HepG2 (cell line): Measurements from ENCODE around the gene TSNAXIP1. TPM values are rescaled to one million over a fixed set of nuclear protein-coding genes. Genes with fewer than 3 reads are reported as not detected.

Experiments used
- ARID3A ChIP-seq: IDR thresholded peaks from 2 replicates; pipeline ENCODE4 v1.6.1; 2012; ENCODE audit warnings: low read depth, low read length, improper control_type of control experiment
- EZH2 ChIP-seq: conservative IDR thresholded peaks from 2 replicates; pipeline ENCODE4 v1.6.1; 2012; ENCODE audit warnings: mild to moderate bottlenecking, low read depth, low read length, moderate library complexity
- HOMEZ ChIP-seq: IDR thresholded peaks from 2 replicates; pipeline ENCODE4 v1.6.1; 2016; ENCODE audit warnings: low read depth
- KLF12 ChIP-seq: sonication (generic); formaldehyde crosslinking; IDR thresholded peaks from 2 replicates; pipeline ENCODE4 v1.4.0; 2020; ENCODE audit warnings: missing genetic modification reagents, borderline replicate concordance
- PHF8 ChIP-seq: sonication (generic); formaldehyde crosslinking; IDR thresholded peaks from 2 replicates; pipeline ENCODE4 v1.5.0; 2020; ENCODE audit warnings: missing genetic modification reagents
- PITX1 ChIP-seq: sonication (generic); formaldehyde crosslinking; IDR thresholded peaks from 2 replicates; pipeline ENCODE4 v1.5.1; 2020; ENCODE audit warnings: mild to moderate bottlenecking, missing genetic modification reagents
- REL ChIP-seq: sonication (generic); formaldehyde crosslinking; conservative IDR thresholded peaks from 2 replicates; pipeline ENCODE4 v1.8.0; 2022; ENCODE audit warnings: mild to moderate bottlenecking, missing genetic modification reagents, moderate library complexity
- USF2 ChIP-seq, 2 experiments: sonication (generic) in 1 of 2; formaldehyde crosslinking in 1 of 2; IDR thresholded peaks; 2 replicates each; pipeline versions ENCODE4 v1.5.1 to v1.6.1; 2011 to 2020; ENCODE audit warnings: borderline replicate concordance in 1 of 2, low read depth in 1 of 2, low read length in 1 of 2, mild to moderate bottlenecking in 1 of 2, missing genetic modification reagents in 1 of 2, moderate library complexity in 1 of 2
- ZNF282 ChIP-seq: fragments of 450-650 bp; IDR thresholded peaks from 2 replicates; pipeline ENCODE4 v1.6.1; 2018; ENCODE audit not compliant: partially characterized antibody
- ZNF652 ChIP-seq: IDR thresholded peaks from 2 replicates; pipeline ENCODE4 v1.6.1; 2016; ENCODE audit warnings: low read depth, borderline replicate concordance
- ZNF883 ChIP-seq: sonication (generic); formaldehyde crosslinking; IDR thresholded peaks from 2 replicates; pipeline ENCODE4 v1.5.1; 2020; ENCODE audit warnings: mild to moderate bottlenecking, missing genetic modification reagents; ENCODE audit errors: not compliant biosample characterization
- ZSCAN9 ChIP-seq: IDR thresholded peaks from 2 replicates; pipeline ENCODE4 v1.6.1; 2016; ENCODE audit warnings: borderline replicate concordance
- polyA plus RNA-seq, 8 experiments: library from polyadenylated mRNA; depleted of rRNA in 3 of 8; stranded (reverse) in 7 of 8; unstranded in 1 of 8; fragments of >200 nt; fragmentation: Illumina TruSeq in 4 of 8; extraction: Trizol in 4 of 8; gene quantifications; 2 replicates each; pipeline versions ENCODE4 v1.2.1 to v1.2.3, GENCODE V29; 2011 to 2016; ENCODE audit warnings: low read depth in 4 of 8, missing spikeins in 1 of 8, mixed read lengths in 1 of 8; ENCODE audit not compliant: insufficient read depth in 1 of 8
- total RNA-seq, 5 experiments: library from RNA; depleted of rRNA; stranded (reverse); fragments of >200 nt; fragmentation: Illumina TruSeq; extraction: Trizol; gene quantifications; 2 replicates each; pipeline ENCODE4 v1.2.3, GENCODE V29; 2016; ENCODE audit warnings: low read depth in 1 of 5
- TF ChIP-seq, protein P1 (sequence below): sonication (generic); formaldehyde crosslinking; IDR thresholded peaks from 2 replicates; pipeline ENCODE4 v1.5.0; 2020; ENCODE audit warnings: mild to moderate bottlenecking, missing genetic modification reagents, borderline replicate concordance
- TF ChIP-seq, protein P2 (sequence below): IDR thresholded peaks from 2 replicates; pipeline ENCODE4 v1.6.1; 2016; ENCODE audit warnings: control low read depth
- TF ChIP-seq, protein P3 (sequence below): IDR thresholded peaks from 2 replicates; pipeline ENCODE4 v1.6.1; 2016
- TF ChIP-seq, protein P4 (sequence below): sonication (generic); formaldehyde crosslinking; IDR thresholded peaks from 2 replicates; pipeline ENCODE4 v1.4.0; 2020; ENCODE audit warnings: mild to moderate bottlenecking, missing genetic modification reagents

The TSNAXIP1 gene
- total and polyA plus RNA-seq, 2 of the 13 experiments (the other 11 are each of a cell fraction or from before 2014, with no cell fraction given): 0.37 to 0.86 TPM

GRCh38 chr16:67806428-67807147 lies at the start of gene TSNAXIP1, which contains the start of gene RANBP10 (continued):
- TF ChIP-seq, protein P1, sequence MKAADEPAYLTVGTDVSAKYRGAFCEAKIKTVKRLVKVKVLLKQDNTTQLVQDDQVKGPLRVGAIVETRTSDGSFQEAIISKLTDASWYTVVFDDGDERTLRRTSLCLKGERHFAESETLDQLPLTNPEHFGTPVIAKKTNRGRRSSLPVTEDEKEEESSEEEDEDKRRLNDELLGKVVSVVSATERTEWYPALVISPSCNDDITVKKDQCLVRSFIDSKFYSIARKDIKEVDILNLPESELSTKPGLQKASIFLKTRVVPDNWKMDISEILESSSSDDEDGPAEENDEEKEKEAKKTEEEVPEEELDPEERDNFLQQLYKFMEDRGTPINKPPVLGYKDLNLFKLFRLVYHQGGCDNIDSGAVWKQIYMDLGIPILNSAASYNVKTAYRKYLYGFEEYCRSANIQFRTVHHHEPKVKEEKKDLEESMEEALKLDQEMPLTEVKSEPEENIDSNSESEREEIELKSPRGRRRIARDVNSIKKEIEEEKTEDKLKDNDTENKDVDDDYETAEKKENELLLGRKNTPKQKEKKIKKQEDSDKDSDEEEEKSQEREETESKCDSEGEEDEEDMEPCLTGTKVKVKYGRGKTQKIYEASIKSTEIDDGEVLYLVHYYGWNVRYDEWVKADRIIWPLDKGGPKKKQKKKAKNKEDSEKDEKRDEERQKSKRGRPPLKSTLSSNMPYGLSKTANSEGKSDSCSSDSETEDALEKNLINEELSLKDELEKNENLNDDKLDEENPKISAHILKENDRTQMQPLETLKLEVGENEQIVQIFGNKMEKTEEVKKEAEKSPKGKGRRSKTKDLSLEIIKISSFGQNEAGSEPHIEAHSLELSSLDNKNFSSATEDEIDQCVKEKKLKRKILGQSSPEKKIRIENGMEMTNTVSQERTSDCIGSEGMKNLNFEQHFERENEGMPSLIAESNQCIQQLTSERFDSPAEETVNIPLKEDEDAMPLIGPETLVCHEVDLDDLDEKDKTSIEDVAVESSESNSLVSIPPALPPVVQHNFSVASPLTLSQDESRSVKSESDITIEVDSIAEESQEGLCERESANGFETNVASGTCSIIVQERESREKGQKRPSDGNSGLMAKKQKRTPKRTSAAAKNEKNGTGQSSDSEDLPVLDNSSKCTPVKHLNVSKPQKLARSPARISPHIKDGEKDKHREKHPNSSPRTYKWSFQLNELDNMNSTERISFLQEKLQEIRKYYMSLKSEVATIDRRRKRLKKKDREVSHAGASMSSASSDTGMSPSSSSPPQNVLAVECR (CRISPR knock-in tag): peak; percentile 97; the same call in 1 of the 2 replicates
- TF ChIP-seq USF2 (IDR thresholded peaks at IDR 0.05; ENCODE audit: low read depth, low read length) (no peak), USF2 (CRISPR knock-in tag; IDR thresholded peaks at IDR 0.05; ENCODE audit: borderline replicate concordance) (no peak), ZNF282 (no peak), REL (CRISPR knock-in tag) (no peak; the same call in 1 of the 2 replicates), PHF8 (CRISPR knock-in tag) (peak; percentile 82), PITX1 (CRISPR knock-in tag) (no peak; the same call in 1 of the 2 replicates), ZSCAN9 (CRISPR knock-in tag) (peak; percentile 56), KLF12 (CRISPR knock-in tag) (no peak; the same call in 1 of the 2 replicates), ARID3A (no peak), ZNF652 (CRISPR knock-in tag) (no peak), EZH2 (no peak), HOMEZ (CRISPR knock-in tag) (no peak), ZNF883 (CRISPR knock-in tag) (peak; percentile 78)
- TF ChIP-seq, protein P2, sequence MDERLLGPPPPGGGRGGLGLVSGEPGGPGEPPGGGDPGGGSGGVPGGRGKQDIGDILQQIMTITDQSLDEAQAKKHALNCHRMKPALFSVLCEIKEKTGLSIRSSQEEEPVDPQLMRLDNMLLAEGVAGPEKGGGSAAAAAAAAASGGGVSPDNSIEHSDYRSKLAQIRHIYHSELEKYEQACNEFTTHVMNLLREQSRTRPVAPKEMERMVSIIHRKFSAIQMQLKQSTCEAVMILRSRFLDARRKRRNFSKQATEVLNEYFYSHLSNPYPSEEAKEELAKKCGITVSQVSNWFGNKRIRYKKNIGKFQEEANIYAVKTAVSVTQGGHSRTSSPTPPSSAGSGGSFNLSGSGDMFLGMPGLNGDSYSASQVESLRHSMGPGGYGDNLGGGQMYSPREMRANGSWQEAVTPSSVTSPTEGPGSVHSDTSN (CRISPR knock-in tag): no peak
- TF ChIP-seq, protein P3, sequence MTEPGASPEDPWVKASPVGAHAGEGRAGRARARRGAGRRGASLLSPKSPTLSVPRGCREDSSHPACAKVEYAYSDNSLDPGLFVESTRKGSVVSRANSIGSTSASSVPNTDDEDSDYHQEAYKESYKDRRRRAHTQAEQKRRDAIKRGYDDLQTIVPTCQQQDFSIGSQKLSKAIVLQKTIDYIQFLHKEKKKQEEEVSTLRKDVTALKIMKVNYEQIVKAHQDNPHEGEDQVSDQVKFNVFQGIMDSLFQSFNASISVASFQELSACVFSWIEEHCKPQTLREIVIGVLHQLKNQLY: no peak
- TF ChIP-seq, protein P4, sequence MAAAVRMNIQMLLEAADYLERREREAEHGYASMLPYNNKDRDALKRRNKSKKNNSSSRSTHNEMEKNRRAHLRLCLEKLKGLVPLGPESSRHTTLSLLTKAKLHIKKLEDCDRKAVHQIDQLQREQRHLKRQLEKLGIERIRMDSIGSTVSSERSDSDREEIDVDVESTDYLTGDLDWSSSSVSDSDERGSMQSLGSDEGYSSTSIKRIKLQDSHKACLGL (CRISPR knock-in tag): no peak
